ENCODE measurements around the gene SPINK2. TPM values are rescaled to one million over a fixed set of nuclear protein-coding genes. Genes with fewer than 3 reads are reported as not detected.

The SPINK2 gene
- total and polyA plus RNA-seq, 2 of the 8 experiments (the other 6 are each of a cell fraction or from before 2014, with no cell fraction given) = 0.89 to 1.4 TPM

DNA sequence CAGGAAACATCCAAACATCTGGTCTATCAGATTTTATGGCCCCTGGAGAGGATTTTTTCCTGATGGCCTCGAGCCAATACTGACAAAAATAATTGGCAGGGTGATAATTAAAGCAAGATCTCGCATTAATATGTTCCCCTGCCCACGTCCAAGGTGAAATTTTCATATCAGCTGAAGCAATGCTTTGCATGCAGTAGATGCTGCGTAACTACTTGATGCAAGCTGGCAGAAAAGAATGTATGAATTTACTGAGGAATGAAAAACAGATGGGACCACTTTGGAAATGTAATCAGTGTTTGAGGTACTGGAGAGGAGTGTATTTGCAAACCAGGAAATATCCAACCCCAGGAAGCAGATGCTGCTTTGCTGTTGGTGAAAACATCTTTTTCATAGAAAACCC is 49.4 kb upstream of the SPINK2 start (continued):
- TF ChIP-seq, protein P1, sequence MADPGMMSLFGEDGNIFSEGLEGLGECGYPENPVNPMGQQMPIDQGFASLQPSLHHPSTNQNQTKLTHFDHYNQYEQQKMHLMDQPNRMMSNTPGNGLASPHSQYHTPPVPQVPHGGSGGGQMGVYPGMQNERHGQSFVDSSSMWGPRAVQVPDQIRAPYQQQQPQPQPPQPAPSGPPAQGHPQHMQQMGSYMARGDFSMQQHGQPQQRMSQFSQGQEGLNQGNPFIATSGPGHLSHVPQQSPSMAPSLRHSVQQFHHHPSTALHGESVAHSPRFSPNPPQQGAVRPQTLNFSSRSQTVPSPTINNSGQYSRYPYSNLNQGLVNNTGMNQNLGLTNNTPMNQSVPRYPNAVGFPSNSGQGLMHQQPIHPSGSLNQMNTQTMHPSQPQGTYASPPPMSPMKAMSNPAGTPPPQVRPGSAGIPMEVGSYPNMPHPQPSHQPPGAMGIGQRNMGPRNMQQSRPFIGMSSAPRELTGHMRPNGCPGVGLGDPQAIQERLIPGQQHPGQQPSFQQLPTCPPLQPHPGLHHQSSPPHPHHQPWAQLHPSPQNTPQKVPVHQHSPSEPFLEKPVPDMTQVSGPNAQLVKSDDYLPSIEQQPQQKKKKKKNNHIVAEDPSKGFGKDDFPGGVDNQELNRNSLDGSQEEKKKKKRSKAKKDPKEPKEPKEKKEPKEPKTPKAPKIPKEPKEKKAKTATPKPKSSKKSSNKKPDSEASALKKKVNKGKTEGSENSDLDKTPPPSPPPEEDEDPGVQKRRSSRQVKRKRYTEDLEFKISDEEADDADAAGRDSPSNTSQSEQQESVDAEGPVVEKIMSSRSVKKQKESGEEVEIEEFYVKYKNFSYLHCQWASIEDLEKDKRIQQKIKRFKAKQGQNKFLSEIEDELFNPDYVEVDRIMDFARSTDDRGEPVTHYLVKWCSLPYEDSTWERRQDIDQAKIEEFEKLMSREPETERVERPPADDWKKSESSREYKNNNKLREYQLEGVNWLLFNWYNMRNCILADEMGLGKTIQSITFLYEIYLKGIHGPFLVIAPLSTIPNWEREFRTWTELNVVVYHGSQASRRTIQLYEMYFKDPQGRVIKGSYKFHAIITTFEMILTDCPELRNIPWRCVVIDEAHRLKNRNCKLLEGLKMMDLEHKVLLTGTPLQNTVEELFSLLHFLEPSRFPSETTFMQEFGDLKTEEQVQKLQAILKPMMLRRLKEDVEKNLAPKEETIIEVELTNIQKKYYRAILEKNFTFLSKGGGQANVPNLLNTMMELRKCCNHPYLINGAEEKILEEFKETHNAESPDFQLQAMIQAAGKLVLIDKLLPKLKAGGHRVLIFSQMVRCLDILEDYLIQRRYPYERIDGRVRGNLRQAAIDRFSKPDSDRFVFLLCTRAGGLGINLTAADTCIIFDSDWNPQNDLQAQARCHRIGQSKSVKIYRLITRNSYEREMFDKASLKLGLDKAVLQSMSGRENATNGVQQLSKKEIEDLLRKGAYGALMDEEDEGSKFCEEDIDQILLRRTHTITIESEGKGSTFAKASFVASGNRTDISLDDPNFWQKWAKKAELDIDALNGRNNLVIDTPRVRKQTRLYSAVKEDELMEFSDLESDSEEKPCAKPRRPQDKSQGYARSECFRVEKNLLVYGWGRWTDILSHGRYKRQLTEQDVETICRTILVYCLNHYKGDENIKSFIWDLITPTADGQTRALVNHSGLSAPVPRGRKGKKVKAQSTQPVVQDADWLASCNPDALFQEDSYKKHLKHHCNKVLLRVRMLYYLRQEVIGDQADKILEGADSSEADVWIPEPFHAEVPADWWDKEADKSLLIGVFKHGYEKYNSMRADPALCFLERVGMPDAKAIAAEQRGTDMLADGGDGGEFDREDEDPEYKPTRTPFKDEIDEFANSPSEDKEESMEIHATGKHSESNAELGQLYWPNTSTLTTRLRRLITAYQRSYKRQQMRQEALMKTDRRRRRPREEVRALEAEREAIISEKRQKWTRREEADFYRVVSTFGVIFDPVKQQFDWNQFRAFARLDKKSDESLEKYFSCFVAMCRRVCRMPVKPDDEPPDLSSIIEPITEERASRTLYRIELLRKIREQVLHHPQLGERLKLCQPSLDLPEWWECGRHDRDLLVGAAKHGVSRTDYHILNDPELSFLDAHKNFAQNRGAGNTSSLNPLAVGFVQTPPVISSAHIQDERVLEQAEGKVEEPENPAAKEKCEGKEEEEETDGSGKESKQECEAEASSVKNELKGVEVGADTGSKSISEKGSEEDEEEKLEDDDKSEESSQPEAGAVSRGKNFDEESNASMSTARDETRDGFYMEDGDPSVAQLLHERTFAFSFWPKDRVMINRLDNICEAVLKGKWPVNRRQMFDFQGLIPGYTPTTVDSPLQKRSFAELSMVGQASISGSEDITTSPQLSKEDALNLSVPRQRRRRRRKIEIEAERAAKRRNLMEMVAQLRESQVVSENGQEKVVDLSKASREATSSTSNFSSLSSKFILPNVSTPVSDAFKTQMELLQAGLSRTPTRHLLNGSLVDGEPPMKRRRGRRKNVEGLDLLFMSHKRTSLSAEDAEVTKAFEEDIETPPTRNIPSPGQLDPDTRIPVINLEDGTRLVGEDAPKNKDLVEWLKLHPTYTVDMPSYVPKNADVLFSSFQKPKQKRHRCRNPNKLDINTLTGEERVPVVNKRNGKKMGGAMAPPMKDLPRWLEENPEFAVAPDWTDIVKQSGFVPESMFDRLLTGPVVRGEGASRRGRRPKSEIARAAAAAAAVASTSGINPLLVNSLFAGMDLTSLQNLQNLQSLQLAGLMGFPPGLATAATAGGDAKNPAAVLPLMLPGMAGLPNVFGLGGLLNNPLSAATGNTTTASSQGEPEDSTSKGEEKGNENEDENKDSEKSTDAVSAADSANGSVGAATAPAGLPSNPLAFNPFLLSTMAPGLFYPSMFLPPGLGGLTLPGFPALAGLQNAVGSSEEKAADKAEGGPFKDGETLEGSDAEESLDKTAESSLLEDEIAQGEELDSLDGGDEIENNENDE (IDR thresholded peaks at IDR 0.05; ENCODE audit: insufficient replicate concordance, low read length) = no peak
- no peak for TF ChIP-seq RFX5 (IDR thresholded peaks at IDR 0.05; ENCODE audit: borderline replicate concordance, low read depth, low read length)
- no peak for TF ChIP-seq POLR2A (IDR thresholded peaks at IDR 0.05; ENCODE audit: control extremely low read depth in 1 of 2, low read depth in 2 of 2, low read length in 2 of 2)
- no peak for TF ChIP-seq CBX5 (IDR thresholded peaks at IDR 0.05; ENCODE audit: low read depth, low read length)
- TF ChIP-seq CHD1 (IDR thresholded peaks at IDR 0.05; ENCODE audit: low read depth, low read length) = no peak
- TF ChIP-seq RNF2 (IDR thresholded peaks at IDR 0.05; ENCODE audit: borderline replicate concordance, low read depth, low read length, missing control alignments, poor library complexity, severe bottlenecking) = no peak
- no peak for TF ChIP-seq TAF7 (optimal IDR thresholded peaks at IDR 0.05; ENCODE audit: borderline replicate concordance, low read depth, low read length)
- no peak for TF ChIP-seq SRF (IDR thresholded peaks at IDR 0.05; ENCODE audit: low read depth, low read length)
- TF ChIP-seq CHD2 (IDR thresholded peaks at IDR 0.05; ENCODE audit: low read length) = no peak
- no peak for TF ChIP-seq KDM1A (IDR thresholded peaks at IDR 0.05; ENCODE audit: borderline replicate concordance, low read length)
- no peak for TF ChIP-seq BACH1 (IDR thresholded peaks at IDR 0.05; ENCODE audit: low read length)
- TF ChIP-seq, protein P2, sequence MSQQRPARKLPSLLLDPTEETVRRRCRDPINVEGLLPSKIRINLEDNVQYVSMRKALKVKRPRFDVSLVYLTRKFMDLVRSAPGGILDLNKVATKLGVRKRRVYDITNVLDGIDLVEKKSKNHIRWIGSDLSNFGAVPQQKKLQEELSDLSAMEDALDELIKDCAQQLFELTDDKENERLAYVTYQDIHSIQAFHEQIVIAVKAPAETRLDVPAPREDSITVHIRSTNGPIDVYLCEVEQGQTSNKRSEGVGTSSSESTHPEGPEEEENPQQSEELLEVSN (IDR thresholded peaks at IDR 0.05) = no peak

All from H1 (cell line).